ENCODE results near the gene YWHAG. TPM values are rescaled to one million over a fixed set of nuclear protein-coding genes. Genes with fewer than 3 reads are reported as not detected.

The YWHAG gene
- total and polyA plus RNA-seq, 2 of the 13 experiments (the other 11 are each of a cell fraction or from before 2014, with no cell fraction given): 36.9 to 67.5 TPM

DNA sequence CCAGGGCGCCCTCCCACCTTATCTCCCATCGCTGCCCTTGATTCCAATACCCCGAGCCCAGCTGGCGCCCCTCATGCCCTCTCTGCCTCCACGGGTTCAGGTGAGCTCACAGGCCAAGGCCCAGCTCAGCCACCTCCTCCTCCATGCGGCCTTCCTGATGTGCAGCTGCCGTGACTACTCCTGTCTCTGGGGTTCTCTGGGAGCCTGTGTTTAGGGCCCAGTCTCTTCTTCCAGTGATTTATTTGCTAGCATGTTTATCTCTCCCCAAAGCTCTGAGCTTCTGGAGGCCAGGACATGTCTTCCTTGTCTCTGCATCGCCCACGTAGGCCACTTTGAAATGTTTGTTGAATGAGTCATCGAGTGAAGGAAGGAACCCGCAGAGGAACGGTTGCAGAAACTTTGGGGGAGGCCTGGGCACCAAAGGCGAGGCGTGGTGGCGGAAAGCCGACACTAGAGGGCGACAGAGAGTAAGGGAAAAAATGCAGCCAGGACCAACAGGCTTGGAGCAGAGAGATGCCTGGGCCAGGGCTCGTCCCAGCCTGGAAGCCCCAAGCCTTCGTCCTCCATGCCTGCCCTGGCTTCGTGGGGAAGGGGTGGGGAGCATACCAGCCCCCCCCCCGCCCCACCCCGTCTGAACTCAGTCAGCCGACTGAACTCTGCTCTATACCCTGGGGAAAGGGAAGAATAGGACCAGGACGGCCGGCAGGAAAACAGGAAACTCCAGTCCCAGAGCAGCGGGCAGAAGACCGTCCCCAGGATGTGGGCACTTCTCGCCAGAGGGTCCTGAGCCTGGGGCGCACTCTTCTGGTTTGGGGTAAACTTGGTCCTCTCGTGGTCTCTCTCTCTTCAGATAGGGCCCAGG lies 67.2 kb downstream of the YWHAG start (continued):
- TF ChIP-seq, protein P1, sequence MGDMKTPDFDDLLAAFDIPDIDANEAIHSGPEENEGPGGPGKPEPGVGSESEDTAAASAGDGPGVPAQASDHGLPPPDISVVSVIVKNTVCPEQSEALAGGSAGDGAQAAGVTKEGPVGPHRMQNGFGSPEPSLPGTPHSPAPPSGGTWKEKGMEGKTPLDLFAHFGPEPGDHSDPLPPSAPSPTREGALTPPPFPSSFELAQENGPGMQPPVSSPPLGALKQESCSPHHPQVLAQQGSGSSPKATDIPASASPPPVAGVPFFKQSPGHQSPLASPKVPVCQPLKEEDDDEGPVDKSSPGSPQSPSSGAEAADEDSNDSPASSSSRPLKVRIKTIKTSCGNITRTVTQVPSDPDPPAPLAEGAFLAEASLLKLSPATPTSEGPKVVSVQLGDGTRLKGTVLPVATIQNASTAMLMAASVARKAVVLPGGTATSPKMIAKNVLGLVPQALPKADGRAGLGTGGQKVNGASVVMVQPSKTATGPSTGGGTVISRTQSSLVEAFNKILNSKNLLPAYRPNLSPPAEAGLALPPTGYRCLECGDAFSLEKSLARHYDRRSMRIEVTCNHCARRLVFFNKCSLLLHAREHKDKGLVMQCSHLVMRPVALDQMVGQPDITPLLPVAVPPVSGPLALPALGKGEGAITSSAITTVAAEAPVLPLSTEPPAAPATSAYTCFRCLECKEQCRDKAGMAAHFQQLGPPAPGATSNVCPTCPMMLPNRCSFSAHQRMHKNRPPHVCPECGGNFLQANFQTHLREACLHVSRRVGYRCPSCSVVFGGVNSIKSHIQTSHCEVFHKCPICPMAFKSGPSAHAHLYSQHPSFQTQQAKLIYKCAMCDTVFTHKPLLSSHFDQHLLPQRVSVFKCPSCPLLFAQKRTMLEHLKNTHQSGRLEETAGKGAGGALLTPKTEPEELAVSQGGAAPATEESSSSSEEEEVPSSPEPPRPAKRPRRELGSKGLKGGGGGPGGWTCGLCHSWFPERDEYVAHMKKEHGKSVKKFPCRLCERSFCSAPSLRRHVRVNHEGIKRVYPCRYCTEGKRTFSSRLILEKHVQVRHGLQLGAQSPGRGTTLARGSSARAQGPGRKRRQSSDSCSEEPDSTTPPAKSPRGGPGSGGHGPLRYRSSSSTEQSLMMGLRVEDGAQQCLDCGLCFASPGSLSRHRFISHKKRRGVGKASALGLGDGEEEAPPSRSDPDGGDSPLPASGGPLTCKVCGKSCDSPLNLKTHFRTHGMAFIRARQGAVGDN (CRISPR knock-in tag; IDR thresholded peaks at IDR 0.05): peak; percentile 88
- TF ChIP-seq GABPA (IDR thresholded peaks at IDR 0.05; ENCODE audit: low read depth, low read length): no peak
- TF ChIP-seq GABPA (CRISPR knock-in tag; IDR thresholded peaks at IDR 0.05; ENCODE audit: low read depth): peak; percentile 52
- TF ChIP-seq THAP11 (CRISPR knock-in tag; IDR thresholded peaks at IDR 0.05): peak; percentile 67
- 0 out of 2 replicates have a peak, but pooled peaks have one; percentile 60 for TF ChIP-seq ZNF567 (CRISPR knock-in tag; IDR thresholded peaks at IDR 0.05; ENCODE audit: borderline replicate concordance)
- peak; percentile 40; the same call in 1 of the 2 replicates for TF ChIP-seq POGK (CRISPR knock-in tag; conservative IDR thresholded peaks at IDR 0.05)
- TF ChIP-seq ZNF720 (CRISPR knock-in tag; IDR thresholded peaks at IDR 0.05): no peak
- TF ChIP-seq KDM5B (CRISPR knock-in tag; IDR thresholded peaks at IDR 0.05; ENCODE audit: borderline replicate concordance): peak; percentile 72; the same call in 1 of the 2 replicates
- no peak for TF ChIP-seq NONO (IDR thresholded peaks at IDR 0.05)
- TF ChIP-seq NONO (CRISPR knock-in tag; conservative IDR thresholded peaks at IDR 0.05): peak; percentile 60
- peak; percentile 93 for TF ChIP-seq STAG1 (CRISPR knock-in tag; IDR thresholded peaks at IDR 0.05)
- TF ChIP-seq ZFP36L1 (CRISPR knock-in tag; IDR thresholded peaks at IDR 0.05): no peak
- TF ChIP-seq NFE2L1 (CRISPR knock-in tag; IDR thresholded peaks at IDR 0.05; ENCODE audit: borderline replicate concordance): peak; percentile 56; the same call in 1 of the 2 replicates
- peak; percentile 69; the same call in 1 of the 2 replicates for TF ChIP-seq RXRB (CRISPR knock-in tag; IDR thresholded peaks at IDR 0.05; ENCODE audit: borderline replicate concordance)
- peak; percentile 36; the same call in 1 of the 2 replicates for TF ChIP-seq ZNF331 (CRISPR knock-in tag; IDR thresholded peaks at IDR 0.05)
- TF ChIP-seq ZFP36 (IDR thresholded peaks at IDR 0.05; ENCODE audit: borderline replicate concordance, low read depth, low read length, partially characterized antibody): no peak
- TF ChIP-seq NPAS2 (CRISPR knock-in tag; IDR thresholded peaks at IDR 0.05; ENCODE audit: borderline replicate concordance): no peak
- peak; percentile 97 for TF ChIP-seq CTCF (CRISPR knock-in tag; IDR thresholded peaks at IDR 0.05)
